Hepatocyte (in vitro differentiated cells): ENCODE measurements around the gene RUNX1. TPM values are rescaled to one million over a fixed set of nuclear protein-coding genes. Genes with fewer than 3 reads are reported as not detected.

Source experiments
- DNase-seq: peaks from one replicate; pipeline ENCODE4 v3.0.0-alpha.2; 2016; ENCODE audit warnings: low spot score
- H2AFZ ChIP-seq: fragments of 200-600 bp; sonication (generic); 2 replicates; pipeline ENCODE4 v1.6.0; 2016; ENCODE audit warnings: antibody characterized with exemption, mild to moderate bottlenecking
- H3K27ac ChIP-seq: fragments of 200-600 bp; sonication (generic); 2 replicates; pipeline ENCODE4 v1.5.1; 2016; ENCODE audit warnings: mild to moderate bottlenecking
- H3K27me3 ChIP-seq: fragments of 200-600 bp; sonication (generic); 2 replicates; pipeline ENCODE4 v1.6.1; 2016
- H3K36me3 ChIP-seq: fragments of 200-600 bp; sonication (generic); replicated peaks from 2 replicates; pipeline ENCODE4 v1.5.1; 2016; ENCODE audit warnings: low read depth; ENCODE audit not compliant: insufficient read depth
- H3K4me1 ChIP-seq: fragments of 200-600 bp; sonication (generic); 2 replicates; pipeline ENCODE4 v1.5.1; 2016; ENCODE audit warnings: mild to moderate bottlenecking, moderate library complexity; ENCODE audit not compliant: insufficient read depth
- H3K4me2 ChIP-seq: fragments of 200-600 bp; sonication (generic); 2 replicates; pipeline ENCODE4 v1.6.0; 2016
- H3K4me3 ChIP-seq: fragments of 200-600 bp; sonication (generic); 2 replicates; pipeline ENCODE4 v1.5.1; 2016; ENCODE audit warnings: mild to moderate bottlenecking
- H3K79me2 ChIP-seq: fragments of 200-600 bp; sonication (generic); 2 replicates; pipeline ENCODE4 v1.6.0; 2017; ENCODE audit warnings: mild to moderate bottlenecking
- H3K9me2 ChIP-seq: fragments of 200-600 bp; sonication (generic); replicated peaks from 2 replicates; pipeline ENCODE4 v1.6.0; 2017; ENCODE audit warnings: mild to moderate bottlenecking; ENCODE audit not compliant: insufficient read depth
- H3K9me3 ChIP-seq: fragments of 200-600 bp; sonication (generic); 2 replicates; pipeline ENCODE4 v1.5.1; 2016; ENCODE audit warnings: low read depth, mild to moderate bottlenecking
- H4K20me1 ChIP-seq: fragments of 200-600 bp; sonication (generic); 2 replicates; pipeline ENCODE4 v1.6.0; 2016; ENCODE audit warnings: mild to moderate bottlenecking; ENCODE audit not compliant: insufficient read depth, poor library complexity, severe bottlenecking
- CTCF ChIP-seq: fragments of 200-600 bp; sonication (generic); IDR thresholded peaks from 2 replicates; pipeline ENCODE4 v1.5.1; 2016; ENCODE audit warnings: antibody characterized with exemption, mild to moderate bottlenecking; ENCODE audit not compliant: poor library complexity
- EZH2 ChIP-seq: fragments of 200-600 bp; sonication (generic); IDR thresholded peaks from 2 replicates; pipeline ENCODE4 v1.6.1; 2016; ENCODE audit warnings: antibody characterized with exemption, mild to moderate bottlenecking, borderline replicate concordance
- EZH2phosphoT487 ChIP-seq: fragments of 200-600 bp; sonication (generic); IDR thresholded peaks from one replicate; pipeline ENCODE4 v1.6.1; 2018; ENCODE audit warnings: antibody characterized with exemption, mild to moderate bottlenecking, low read depth, moderate library complexity; ENCODE audit not compliant: unreplicated experiment, severe bottlenecking
- WGBS: methylation state at CpG from one replicate; pipeline ENCODE4 v1.1.6; 2016; ENCODE audit warnings: low lambda C conversion rate; ENCODE audit errors: missing lambda C conversion rate; 5-methylcytosine and 5-hydroxymethylcytosine counted together
- polyA plus RNA-seq: library from polyadenylated mRNA; unstranded; fragments of >200 nt; fragmentation: Nextera tagmentation; extraction: Ambion mirVana; gene quantifications from 2 replicates; pipeline ENCODE4 v1.2.1, GENCODE V29; 2016
- total RNA-seq: library from RNA; depleted of rRNA; stranded (reverse); fragments of >200 nt; gene quantifications from 2 replicates; pipeline ENCODE4 v1.2.3, GENCODE V29; 2014

The RUNX1 gene
- total and polyA plus RNA-seq, 2 experiments from 2014 or later: 8.5 to 10.9 TPM

- Histone ChIP-seq H2AFZ (no peak overlapping the region), H3K4me3 (no peak overlapping the region), H3K27me3 (no peaks in the 10 kb centered on the region), H3K4me2 (no peak overlapping the region), H4K20me1 (no peaks in the 10 kb centered on the region), H3K9me2 (no peaks in the 10 kb centered on the region), H3K4me1 (peaks cover 23% of the 10 kb centered on the region), H3K9me3 (no peaks in the 10 kb centered on the region), H3K79me2 (no peaks in the 10 kb centered on the region), H3K36me3 (no peaks in the 10 kb centered on the region), H3K27ac (no peak overlapping the region)
- WGBS: 96% methylated on average over 7 of the region's 7 CpGs
- no peak for TF ChIP-seq CTCF
- TF ChIP-seq EZH2: no peak
- TF ChIP-seq EZH2phosphoT487: no peak
- DNase-seq: no peak
Observed at GRCh38 chr21:34821717-34822116, 227.4 kb downstream of the RUNX1 start.

- H3K27ac ChIP-seq: no peak overlapping the region
- no peak overlapping the region for H3K4me3 ChIP-seq
- no peak overlapping the region for H2AFZ ChIP-seq
- H4K20me1 ChIP-seq: no peaks in the 10 kb centered on the region
- no peak overlapping the region for H3K4me2 ChIP-seq
- peaks cover 23% of the 10 kb centered on the region for H3K4me1 ChIP-seq
- 92% methylated on average over 8 of the region's 9 CpGs for WGBS
- H3K9me2 ChIP-seq: no peaks in the 10 kb centered on the region
- no peaks in the 10 kb centered on the region for H3K79me2 ChIP-seq
- TF ChIP-seq EZH2phosphoT487 (no peak), CTCF (no peak)
- no peaks in the 10 kb centered on the region for H3K27me3 ChIP-seq
- DNase-seq: no peak
- no peaks in the 10 kb centered on the region for H3K9me3 ChIP-seq
- no peaks in the 10 kb centered on the region for H3K36me3 ChIP-seq
Observed at GRCh38 chr21:34820051-34820450, 229.1 kb downstream of the RUNX1 start.

GRCh38 chr21:34819357-34819999 lies 229.6 kb downstream of the RUNX1 start:
- Histone ChIP-seq H4K20me1 (no peaks in the 10 kb centered on the region), H2AFZ (no peak overlapping the region), H3K9me3 (no peaks in the 10 kb centered on the region), H3K27ac (peak overlapping the region; percentile 62), H3K4me1 (peaks cover 29% of the 10 kb centered on the region), H3K4me2 (no peak overlapping the region), H3K36me3 (no peaks in the 10 kb centered on the region), H3K79me2 (no peaks in the 10 kb centered on the region), H3K27me3 (no peaks in the 10 kb centered on the region), H3K4me3 (no peak overlapping the region), H3K9me2 (no peaks in the 10 kb centered on the region)
- WGBS: 88% methylated on average over 15 of the region's 15 CpGs
- TF ChIP-seq EZH2 (no peak), EZH2phosphoT487 (no peak), CTCF (no peak)
- DNase-seq: no peak
